ENCODE results near the gene LRRC8E. TPM values are rescaled to one million over a fixed set of nuclear protein-coding genes. Genes with fewer than 3 reads are reported as not detected.

The LRRC8E gene
- total RNA-seq, 3 donors from 2014 or later, result 1.4 to 15.1 (median 6.6) TPM

DNA sequence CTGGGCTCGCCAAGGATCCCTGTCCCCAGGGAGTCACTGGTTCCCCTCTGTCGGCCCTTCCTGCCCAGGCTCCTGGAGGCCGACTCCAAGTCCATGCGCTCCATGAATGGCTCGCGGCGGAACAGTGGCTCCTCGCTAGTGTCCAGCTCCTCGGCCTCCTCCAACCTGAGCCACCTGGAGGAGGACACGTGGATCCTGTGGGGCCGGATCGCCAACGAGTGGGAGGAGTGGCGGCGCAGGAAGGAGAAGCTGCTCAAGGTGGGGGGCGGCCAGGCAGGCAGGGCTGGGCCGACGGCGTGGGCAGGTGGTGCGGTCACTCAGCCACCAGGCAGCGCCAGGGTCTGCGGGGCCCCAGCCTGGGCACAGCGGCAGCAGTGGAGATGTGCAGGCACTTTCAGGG, 40.6 kb upstream of the LRRC8E start:
- Histone ChIP-seq H3K4me1 (no peaks in the 10 kb centered on the region), H3K27me3 (no peaks in the 10 kb centered on the region), H3K9me3 (no peaks in the 10 kb centered on the region), H3K4me3 (no peak overlapping the region), H3K36me3 (no peaks in the 10 kb centered on the region), H3K27ac (no peak overlapping the region)
- intact Hi-C loops (cut with DNase I; ENCODE audit: low total_unique reads), result no loop called here
- TF ChIP-seq CTCF (IDR thresholded peaks at IDR 0.05) (no peak), POLR2AphosphoS5 (IDR thresholded peaks at IDR 0.05) (no peak), POLR2A (IDR thresholded peaks at IDR 0.05) (no peak)
- DNase-seq (ENCODE audit: low spot score in 2 of 2), result no peak

GRCh38 chr19:7848779-7849457, 39.4 kb upstream of the LRRC8E start:
- DNase-seq (ENCODE audit: low spot score in 2 of 2), result no peak
- H3K4me1 ChIP-seq, result peaks cover 0 to 5% of the 10 kb centered on the region in 2 donors
- H3K4me3 ChIP-seq, result no peak overlapping the region
- H3K27ac ChIP-seq, result no peak overlapping the region
- H3K36me3 ChIP-seq, result no peaks in the 10 kb centered on the region
- no peaks in the 10 kb centered on the region for H3K9me3 ChIP-seq
- intact Hi-C loops (cut with DNase I; ENCODE audit: low total_unique reads), result no loop called here
- no peaks in the 10 kb centered on the region for H3K27me3 ChIP-seq
- TF ChIP-seq POLR2A (IDR thresholded peaks at IDR 0.05), result no peak
- TF ChIP-seq CTCF (IDR thresholded peaks at IDR 0.05), result no peak
- TF ChIP-seq POLR2AphosphoS5 (IDR thresholded peaks at IDR 0.05), result no peak

DNA sequence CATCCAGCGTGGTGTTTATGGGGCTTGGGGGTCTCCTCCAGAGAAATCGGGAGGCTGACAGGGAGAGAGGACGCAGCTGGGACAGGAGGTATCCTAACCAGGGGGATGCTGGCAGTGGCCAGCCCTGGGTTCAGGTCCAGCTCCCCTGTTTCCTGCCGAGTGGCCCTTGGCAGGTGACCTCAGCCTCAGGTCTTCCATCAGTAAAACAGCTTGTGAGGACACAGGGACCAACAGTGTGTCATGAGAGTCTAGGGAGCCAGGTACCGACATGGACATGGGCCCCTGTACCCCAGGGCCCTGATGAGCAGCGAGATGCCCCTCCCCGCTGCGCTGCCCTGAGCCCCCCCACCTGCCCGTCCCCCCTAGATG, 38.7 kb upstream of the LRRC8E start:
- Histone ChIP-seq H3K36me3 (no peaks in the 10 kb centered on the region), H3K27ac (no peak overlapping the region), H3K27me3 (no peaks in the 10 kb centered on the region), H3K4me3 (no peak overlapping the region), H3K9me3 (no peaks in the 10 kb centered on the region), H3K4me1 (peaks cover 0 to 5% of the 10 kb centered on the region in 2 donors)
- intact Hi-C loops (cut with DNase I; ENCODE audit: low total_unique reads), result no loop called here
- DNase-seq (ENCODE audit: low spot score in 2 of 2), result no peak
- TF ChIP-seq POLR2AphosphoS5 (IDR thresholded peaks at IDR 0.05) (no peak), CTCF (IDR thresholded peaks at IDR 0.05) (no peak)

DNA sequence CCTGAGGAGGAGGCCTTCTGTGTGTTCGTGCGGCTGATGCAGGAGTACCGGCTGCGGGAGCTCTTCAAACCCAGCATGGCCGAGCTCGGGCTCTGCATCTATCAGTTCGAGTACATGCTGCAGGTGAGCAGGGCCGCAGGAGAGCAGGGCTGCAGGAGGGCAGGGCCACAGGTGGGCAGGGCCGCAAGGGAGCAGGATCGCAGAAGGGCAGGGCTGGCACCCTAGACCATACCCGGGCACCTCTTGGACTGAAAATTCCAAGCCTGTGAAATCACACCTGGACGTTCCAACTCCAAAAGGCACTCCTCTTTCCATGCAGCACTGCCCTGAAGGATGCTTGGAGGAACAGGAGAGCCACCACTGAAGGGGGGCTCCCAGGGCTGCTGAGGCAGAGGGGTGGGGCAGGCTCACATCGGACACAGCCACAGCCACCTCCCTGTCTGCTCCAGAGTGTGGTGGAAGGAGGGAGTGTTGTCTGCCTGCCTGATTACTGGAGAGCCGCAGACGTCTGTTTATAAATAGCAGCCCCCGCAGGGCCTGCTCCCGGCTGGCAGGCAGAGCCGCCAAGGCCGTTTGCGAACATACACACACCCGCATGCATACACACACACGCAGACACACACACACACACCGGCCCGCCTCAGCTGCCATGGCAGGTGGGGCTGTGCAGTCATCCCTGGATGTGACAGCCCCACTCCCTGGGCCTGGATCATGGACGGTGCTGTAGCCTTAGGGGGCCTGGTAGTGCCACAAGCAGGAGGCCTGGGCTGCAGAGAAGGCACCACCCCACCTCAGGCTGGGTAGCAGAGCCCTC, 38.1 kb upstream of the LRRC8E start:
- DNase-seq (ENCODE audit: low spot score in 2 of 2), result no peak
- intact Hi-C loops (cut with DNase I; ENCODE audit: low total_unique reads), result loop anchor here (5.0 kb wide), 1 partner anchor 52 kb away; the partner anchor contains the start of gene MAP2K7

More for the DNA sequence above, 38.1 kb upstream of the LRRC8E start:
- Histone ChIP-seq H3K27me3 (no peaks in the 10 kb centered on the region), H3K4me1 (peaks cover 0 to 5% of the 10 kb centered on the region in 2 donors), H3K9me3 (no peaks in the 10 kb centered on the region), H3K4me3 (no peak overlapping the region), H3K27ac (no peak overlapping the region), H3K36me3 (no peaks in the 10 kb centered on the region)
- no peak for TF ChIP-seq CTCF (IDR thresholded peaks at IDR 0.05)
- no peak for TF ChIP-seq POLR2AphosphoS5 (IDR thresholded peaks at IDR 0.05)
- no peak for TF ChIP-seq POLR2A (IDR thresholded peaks at IDR 0.05)
